Left kidney (tissue), 2 donors: ENCODE results near the gene TBC1D16. TPM values are rescaled to one million over a fixed set of nuclear protein-coding genes. Genes with fewer than 3 reads are reported as not detected.

Experiments used
- DNase-seq: peaks from one replicate; pipeline ENCODE4 v3.0.0-alpha.2; 2013
- polyA plus RNA-seq: library from polyadenylated mRNA; unstranded; fragments of 120-200 nt; gene quantifications from one replicate; pipeline ENCODE4 v1.2.1, GENCODE V29; 2013; ENCODE audit not compliant: insufficient read length

The TBC1D16 gene
- polyA plus RNA-seq, 1 donor = 33.1 TPM

- no peak for DNase-seq
These were observed 107.8 kb downstream of the TBC1D16 start for GRCh38 chr17:79927688-79928501.

- no peak for DNase-seq
These were observed 108.5 kb downstream of the TBC1D16 start for GRCh38 chr17:79927136-79927661.

- DNase-seq = no peak
These were observed 109.0 kb downstream of the TBC1D16 start for GRCh38 chr17:79926605-79927135.

GRCh38 chr17:79926142-79926604 lies 109.5 kb downstream of the TBC1D16 start:
- DNase-seq = no peak

- no peak for DNase-seq
These were observed 110.3 kb downstream of the TBC1D16 start for GRCh38 chr17:79925242-79925957.

GRCh38 chr17:79924639-79924976 lies 111.1 kb downstream of the TBC1D16 start:
- DNase-seq = no peak

- DNase-seq = no peak
These were observed 111.6 kb downstream of the TBC1D16 start for GRCh38 chr17:79923974-79924638.

GRCh38 chr17:79922798-79923197 lies 112.9 kb downstream of the TBC1D16 start:
- DNase-seq = no peak

GRCh38 chr17:79922116-79922601 lies 113.5 kb downstream of the TBC1D16 start:
- no peak for DNase-seq

GRCh38 chr17:79921411-79922115 lies 114.1 kb downstream of the TBC1D16 start:
- DNase-seq = no peak

GRCh38 chr17:79920751-79921410 lies 114.8 kb downstream of the TBC1D16 start:
- DNase-seq = no peak

- no peak for DNase-seq
These were observed 115.6 kb downstream of the TBC1D16 start for GRCh38 chr17:79919862-79920720.

- no peak for DNase-seq
These were observed 116.5 kb downstream of the TBC1D16 start for GRCh38 chr17:79919164-79919585.

- no peak for DNase-seq
These were observed 117.0 kb downstream of the TBC1D16 start for GRCh38 chr17:79918581-79919163.

GRCh38 chr17:79917902-79918484 lies 117.7 kb downstream of the TBC1D16 start:
- no peak for DNase-seq

- no peak for DNase-seq
These were observed 118.4 kb downstream of the TBC1D16 start for GRCh38 chr17:79916991-79917901.

- no peak for DNase-seq
These were observed 119.2 kb downstream of the TBC1D16 start for GRCh38 chr17:79916506-79916905.

GRCh38 chr17:79915850-79916430 lies 119.7 kb downstream of the TBC1D16 start:
- DNase-seq = no peak
